ENCODE results near the gene CROT.

CROT gene

GRCh38 chr7:87448388-87448787, 102.9 kb downstream of the CROT start:
- Histone ChIP-seq H4K20me1 (ENCODE audit: insufficient read depth, low read length) (no peaks in the 10 kb centered on the region), H3K9me3 (ENCODE audit: low read length) (no peaks in the 10 kb centered on the region), H2AFZ (ENCODE audit: low read length) (no peak overlapping the region), H3K27ac (ENCODE audit: low read depth, low read length, poor library complexity, severe bottlenecking) (no peak overlapping the region), H3K4me2 (ENCODE audit: low read length) (no peak overlapping the region), H3K4me3 (ENCODE audit: low read depth, low read length, poor library complexity, severe bottlenecking) (no peak overlapping the region), H3F3A (ENCODE audit: insufficient read depth, low read length) (no peaks in the 10 kb centered on the region), H3K27me3 (ENCODE audit: insufficient read depth, low read length) (no peaks in the 10 kb centered on the region), H3K36me3 (ENCODE audit: insufficient read depth, low read length) (peaks cover 19% of the 10 kb centered on the region), H3K79me2 (ENCODE audit: insufficient read depth, low read length) (no peaks in the 10 kb centered on the region), H3K9ac (ENCODE audit: low read length) (no peak overlapping the region), H3K9me2 (ENCODE audit: low read depth, low read length) (no peaks in the 10 kb centered on the region), H3K4me1 (ENCODE audit: insufficient read depth, low read length, severe bottlenecking) (peaks cover 10% of the 10 kb centered on the region)
- no peak for TF ChIP-seq EZH2 (IDR thresholded peaks at IDR 0.05; ENCODE audit: borderline replicate concordance, low read length)
- TF ChIP-seq CTCF (IDR thresholded peaks at IDR 0.05; ENCODE audit: low read length): no peak

All from OCI-LY1 (cell line).